ENCODE data around the gene SHC3.

The SHC3 gene

DNA sequence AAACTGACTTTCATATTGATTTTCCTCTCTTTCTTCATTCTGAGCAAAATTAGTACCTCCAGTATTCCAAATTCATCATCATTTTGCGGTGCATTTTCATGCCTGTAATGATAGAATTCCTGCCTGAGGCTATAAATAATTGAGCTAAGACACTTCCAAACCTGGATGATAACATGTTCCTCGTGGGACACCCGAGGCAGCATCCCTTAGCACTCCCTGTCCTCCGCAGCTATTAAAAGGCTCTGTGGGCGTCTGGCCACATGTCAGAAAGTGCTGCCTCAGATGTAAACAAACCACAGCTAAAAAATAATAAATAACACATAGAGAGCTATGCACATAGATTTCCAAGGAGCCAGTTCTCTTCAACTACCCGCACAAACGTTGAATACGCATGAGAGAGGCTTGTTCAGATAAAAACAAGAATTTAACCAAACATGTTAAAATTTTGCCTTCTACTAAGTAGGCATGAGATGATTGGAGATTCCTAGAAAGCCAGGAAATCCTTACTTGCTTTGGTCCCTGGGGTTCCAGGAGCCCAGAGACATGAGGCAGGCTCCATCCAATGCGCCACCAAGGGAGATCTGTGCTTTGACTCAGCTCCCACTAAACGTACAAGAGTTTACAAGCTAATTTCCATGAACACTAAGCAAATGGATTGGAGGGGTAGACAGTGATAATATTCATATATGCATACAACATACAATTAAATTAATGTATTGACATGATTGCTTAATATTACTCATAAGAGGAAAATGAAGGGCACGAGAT lies 82.7 kb downstream of the SHC3 start:
- Histone ChIP-seq H3K4me3 (ENCODE audit: low read depth in 1 of 2, low read length in 2 of 2) (no peak overlapping the region), H3K27ac (ENCODE audit: low read depth, low read length) (no peak overlapping the region)

DNA sequence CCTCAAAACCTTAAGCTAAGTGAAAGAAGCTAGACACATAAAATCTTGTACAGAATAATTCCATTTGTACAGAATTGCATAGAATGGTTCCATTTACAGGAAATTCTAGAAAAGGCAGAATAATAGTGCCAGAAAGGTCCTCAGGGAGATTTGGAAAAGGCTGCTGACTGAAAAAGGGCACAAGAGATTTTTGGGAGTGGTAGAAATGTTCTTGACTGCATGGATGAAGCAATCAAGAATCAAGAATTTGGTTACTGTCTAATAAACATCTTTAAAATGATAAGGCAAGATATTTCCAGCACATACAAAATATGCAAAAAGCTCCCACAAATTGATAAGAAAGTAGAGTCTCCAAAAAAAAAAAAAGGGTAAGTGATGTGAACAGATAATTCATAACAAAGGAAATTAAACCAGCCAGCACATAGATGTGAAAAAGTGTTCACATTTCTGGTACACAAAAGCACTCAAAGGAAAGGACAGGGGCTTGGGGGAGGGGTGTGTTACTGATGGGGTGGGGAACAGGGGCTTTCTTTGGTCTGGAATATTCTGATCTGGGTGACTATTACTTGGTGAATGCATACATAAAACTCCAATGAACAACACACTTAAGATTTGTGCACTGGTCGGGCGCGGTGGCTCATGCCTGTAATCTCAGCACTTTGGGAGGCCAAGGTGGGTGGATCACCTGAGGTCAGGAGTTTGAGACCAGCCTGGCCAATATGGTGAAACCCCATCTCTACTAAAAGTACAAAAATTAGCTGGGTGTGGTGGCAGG lies 85.2 kb downstream of the SHC3 start:
- H3K4me1 ChIP-seq (ENCODE audit: insufficient read depth, low read length) = no peaks in the 10 kb centered on the region
- no peaks in the 10 kb centered on the region for H3K27me3 ChIP-seq (ENCODE audit: control insufficient read depth in 1 of 2, insufficient read depth in 2 of 2, low read length in 2 of 2)
- no peak overlapping the region for H3K9ac ChIP-seq (ENCODE audit: low read length)
- H3K36me3 ChIP-seq (ENCODE audit: insufficient read depth, low read length) = no peaks in the 10 kb centered on the region
- no peak overlapping the region for H3K27ac ChIP-seq (ENCODE audit: low read depth, low read length)
- no peak overlapping the region for H3K4me3 ChIP-seq (ENCODE audit: low read depth in 1 of 2, low read length in 2 of 2)
- no peaks in the 10 kb centered on the region for H3K9me3 ChIP-seq (ENCODE audit: low read length)

More for the DNA sequence above, 82.7 kb downstream of the SHC3 start:
- Histone ChIP-seq H3K4me1 (ENCODE audit: insufficient read depth, low read length) (no peaks in the 10 kb centered on the region), H3K9me3 (ENCODE audit: low read length) (no peaks in the 10 kb centered on the region), H3K27me3 (ENCODE audit: control insufficient read depth in 1 of 2, insufficient read depth in 2 of 2, low read length in 2 of 2) (no peaks in the 10 kb centered on the region), H3K36me3 (ENCODE audit: insufficient read depth, low read length) (no peaks in the 10 kb centered on the region), H3K9ac (ENCODE audit: low read length) (no peak overlapping the region)

DNA sequence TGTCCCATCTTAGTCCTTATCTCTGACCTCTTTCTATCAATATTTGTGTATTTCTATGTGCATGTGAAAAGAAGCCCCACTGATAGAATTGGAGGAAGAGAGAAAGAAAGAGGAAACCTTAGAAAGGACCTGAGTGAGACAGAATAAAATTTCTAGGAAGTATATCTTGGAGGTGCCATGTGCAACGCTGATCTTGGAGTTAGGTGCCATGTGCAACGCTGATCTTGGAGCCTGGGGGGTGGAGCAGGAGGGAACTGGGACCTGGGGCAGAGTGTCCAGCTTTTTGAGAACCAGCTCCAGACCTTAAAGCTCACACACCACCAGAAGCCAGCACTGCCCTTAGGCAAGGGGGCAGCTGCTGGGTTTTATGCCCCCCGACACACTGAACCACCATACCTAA lies 89.4 kb downstream of the SHC3 start:
- H3K9me3 ChIP-seq (ENCODE audit: low read length) = no peaks in the 10 kb centered on the region
- H3K4me3 ChIP-seq (ENCODE audit: low read depth in 1 of 2, low read length in 2 of 2) = no peak overlapping the region
- H3K4me1 ChIP-seq (ENCODE audit: insufficient read depth, low read length) = no peaks in the 10 kb centered on the region
- no peak overlapping the region for H3K9ac ChIP-seq (ENCODE audit: low read length)
- H3K27ac ChIP-seq (ENCODE audit: low read depth, low read length) = no peak overlapping the region
- H3K36me3 ChIP-seq (ENCODE audit: insufficient read depth, low read length) = no peaks in the 10 kb centered on the region
- no peaks in the 10 kb centered on the region for H3K27me3 ChIP-seq (ENCODE audit: control insufficient read depth in 1 of 2, insufficient read depth in 2 of 2, low read length in 2 of 2)

DNA sequence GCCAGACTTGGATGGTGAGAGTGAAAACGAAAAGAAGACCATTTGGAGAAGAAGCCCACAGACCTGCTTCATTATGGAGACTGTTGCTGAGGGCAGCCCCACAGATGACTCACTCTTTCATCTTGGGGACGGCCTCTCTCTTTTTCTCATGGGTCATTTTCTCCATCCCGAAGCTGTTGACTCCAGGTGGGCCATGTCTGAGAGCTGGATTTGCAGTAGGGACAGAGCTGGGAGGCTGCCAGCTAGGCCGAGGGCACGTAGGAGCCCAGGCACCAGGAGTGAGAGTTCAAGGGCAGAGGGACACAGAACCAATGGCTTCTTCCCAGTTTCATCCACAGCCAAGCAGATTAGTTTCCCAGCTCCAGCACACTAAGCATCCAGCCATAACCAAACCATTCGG lies 95.0 kb downstream of the SHC3 start:
- Histone ChIP-seq H3K4me1 (ENCODE audit: insufficient read depth, low read length) (peaks cover 1% of the 10 kb centered on the region), H3K36me3 (ENCODE audit: insufficient read depth, low read length) (no peaks in the 10 kb centered on the region), H3K27me3 (ENCODE audit: control insufficient read depth in 1 of 2, insufficient read depth in 2 of 2, low read length in 2 of 2) (no peaks in the 10 kb centered on the region), H3K4me3 (ENCODE audit: low read depth in 1 of 2, low read length in 2 of 2) (no peak overlapping the region), H3K27ac (ENCODE audit: low read depth, low read length) (no peak overlapping the region), H3K9ac (ENCODE audit: low read length) (no peak overlapping the region), H3K9me3 (ENCODE audit: low read length) (no peaks in the 10 kb centered on the region)

DNA sequence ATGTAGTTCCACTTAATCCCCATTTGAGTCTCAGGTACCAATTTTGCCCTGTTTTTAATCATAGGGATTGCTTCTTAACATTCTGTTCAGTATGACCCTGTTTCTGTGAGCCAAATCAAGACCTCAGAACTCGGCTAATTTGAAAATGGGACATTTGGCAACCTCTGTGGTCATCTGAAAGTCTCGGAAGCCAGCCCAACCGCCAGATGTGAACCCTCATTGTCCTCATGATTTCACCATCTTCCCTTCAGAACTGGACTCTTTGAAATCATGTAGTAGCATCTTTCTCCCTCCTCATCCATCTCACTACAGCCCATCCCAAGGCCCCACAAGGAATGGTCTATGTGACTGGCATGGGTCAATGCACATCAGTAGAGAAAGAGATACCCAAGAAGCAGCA lies 98.4 kb downstream of the SHC3 start:
- H3K4me3 ChIP-seq (ENCODE audit: low read depth in 1 of 2, low read length in 2 of 2) = no peak overlapping the region
- H3K9ac ChIP-seq (ENCODE audit: low read length) = no peak overlapping the region
- no peaks in the 10 kb centered on the region for H3K36me3 ChIP-seq (ENCODE audit: insufficient read depth, low read length)
- H3K9me3 ChIP-seq (ENCODE audit: low read length) = no peaks in the 10 kb centered on the region
- H3K27ac ChIP-seq (ENCODE audit: low read depth, low read length) = no peak overlapping the region
- H3K4me1 ChIP-seq (ENCODE audit: insufficient read depth, low read length) = peaks cover 14% of the 10 kb centered on the region
- H3K27me3 ChIP-seq (ENCODE audit: control insufficient read depth in 1 of 2, insufficient read depth in 2 of 2, low read length in 2 of 2) = no peaks in the 10 kb centered on the region

DNA sequence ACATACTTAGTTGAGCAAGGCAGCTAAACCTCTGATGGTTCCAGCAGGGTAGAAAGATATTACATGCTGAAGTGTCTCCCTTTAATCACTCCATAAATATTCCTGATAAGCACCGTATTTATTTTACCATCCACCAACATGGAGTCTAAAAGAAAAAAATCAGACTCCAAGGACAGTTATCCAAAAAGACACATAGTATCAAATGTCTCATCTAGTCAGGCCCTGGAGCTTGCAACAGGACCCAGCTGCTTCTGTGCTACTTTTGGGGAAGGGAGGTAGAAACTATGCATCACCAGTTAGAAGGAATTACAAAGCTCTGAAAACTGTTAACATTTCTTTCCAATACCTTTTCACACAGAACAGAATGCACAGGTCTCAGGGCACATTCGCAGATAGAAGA lies 99.2 kb downstream of the SHC3 start:
- Histone ChIP-seq H3K27ac (ENCODE audit: low read depth, low read length) (no peak overlapping the region), H3K9me3 (ENCODE audit: low read length) (no peaks in the 10 kb centered on the region), H3K36me3 (ENCODE audit: insufficient read depth, low read length) (no peaks in the 10 kb centered on the region), H3K9ac (ENCODE audit: low read length) (no peak overlapping the region), H3K4me3 (ENCODE audit: low read depth in 1 of 2, low read length in 2 of 2) (no peak overlapping the region), H3K27me3 (ENCODE audit: control insufficient read depth in 1 of 2, insufficient read depth in 2 of 2, low read length in 2 of 2) (no peaks in the 10 kb centered on the region), H3K4me1 (ENCODE audit: insufficient read depth, low read length) (peaks cover 14% of the 10 kb centered on the region)

DNA sequence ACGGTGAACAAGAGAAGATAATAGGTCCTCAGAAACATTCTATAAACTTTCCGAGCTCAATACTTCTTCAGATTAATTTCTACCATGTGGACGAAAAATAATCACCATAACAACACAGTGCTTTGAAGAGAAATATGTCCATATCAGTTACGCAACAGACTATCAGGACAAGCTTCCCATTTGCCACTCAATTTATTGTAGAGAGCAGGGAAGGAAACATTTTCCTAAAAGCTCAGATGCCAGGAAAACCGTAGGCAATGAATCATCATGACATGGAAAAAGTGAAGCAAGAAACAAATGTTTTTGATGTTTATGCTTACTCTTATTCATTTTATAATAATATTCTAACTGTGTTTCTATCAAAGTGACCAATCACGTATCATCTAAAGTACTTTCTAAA lies 99.8 kb downstream of the SHC3 start:
- no peak overlapping the region for H3K27ac ChIP-seq (ENCODE audit: low read depth, low read length)
- H3K4me3 ChIP-seq (ENCODE audit: low read depth in 1 of 2, low read length in 2 of 2) = no peak overlapping the region
- no peaks in the 10 kb centered on the region for H3K27me3 ChIP-seq (ENCODE audit: control insufficient read depth in 1 of 2, insufficient read depth in 2 of 2, low read length in 2 of 2)
- H3K36me3 ChIP-seq (ENCODE audit: insufficient read depth, low read length) = no peaks in the 10 kb centered on the region
- H3K4me1 ChIP-seq (ENCODE audit: insufficient read depth, low read length) = peaks cover 14% of the 10 kb centered on the region
- H3K9ac ChIP-seq (ENCODE audit: low read length) = no peak overlapping the region
- H3K9me3 ChIP-seq (ENCODE audit: low read length) = no peaks in the 10 kb centered on the region

DNA sequence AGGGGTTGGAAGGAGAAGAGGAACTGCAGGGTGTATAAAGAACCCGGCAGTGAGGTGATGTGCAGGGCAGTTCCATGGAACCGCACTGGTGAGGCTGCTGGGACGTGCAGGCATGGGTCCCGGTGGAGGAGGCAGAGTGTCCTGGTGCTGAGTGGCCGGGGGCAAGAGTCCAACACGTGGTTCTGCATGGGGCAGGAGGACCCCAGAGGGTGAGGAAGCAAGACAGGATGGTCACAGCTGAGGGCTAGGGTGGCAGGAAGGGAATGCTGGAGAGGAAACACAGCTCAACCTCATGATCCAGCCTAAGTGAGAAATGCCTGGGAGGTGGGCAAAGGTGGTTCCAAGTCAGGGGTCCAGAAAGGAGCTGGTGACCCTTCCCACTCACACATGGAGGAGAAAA lies 100.2 kb downstream of the SHC3 start:
- no peak overlapping the region for H3K9ac ChIP-seq (ENCODE audit: low read length)
- no peak overlapping the region for H3K4me3 ChIP-seq (ENCODE audit: low read depth in 1 of 2, low read length in 2 of 2)
- no peaks in the 10 kb centered on the region for H3K36me3 ChIP-seq (ENCODE audit: insufficient read depth, low read length)
- no peaks in the 10 kb centered on the region for H3K9me3 ChIP-seq (ENCODE audit: low read length)
- no peaks in the 10 kb centered on the region for H3K27me3 ChIP-seq (ENCODE audit: control insufficient read depth in 1 of 2, insufficient read depth in 2 of 2, low read length in 2 of 2)
- peaks cover 14% of the 10 kb centered on the region for H3K4me1 ChIP-seq (ENCODE audit: insufficient read depth, low read length)
- H3K27ac ChIP-seq (ENCODE audit: low read depth, low read length) = no peak overlapping the region

DNA sequence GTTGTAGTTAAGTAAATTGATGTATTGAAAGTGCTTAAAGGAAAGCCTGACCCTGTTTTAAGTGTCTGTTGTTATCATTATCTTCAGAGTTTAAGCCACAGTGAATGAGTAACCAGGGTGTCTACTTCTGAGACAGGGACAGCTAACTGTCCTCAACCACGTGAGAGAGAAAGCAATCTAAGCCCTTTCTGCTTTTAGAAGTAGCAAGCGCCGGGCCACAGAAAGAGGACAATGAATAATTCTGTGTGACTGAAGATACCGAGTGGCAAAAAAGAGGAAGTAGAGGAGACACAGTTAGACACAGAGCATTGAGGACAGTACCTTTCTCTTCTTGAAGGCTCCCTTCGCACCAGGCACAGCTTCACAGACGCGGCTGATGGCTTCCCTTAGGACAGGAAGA lies 101.1 kb downstream of the SHC3 start:
- H3K27me3 ChIP-seq (ENCODE audit: control insufficient read depth in 1 of 2, insufficient read depth in 2 of 2, low read length in 2 of 2) = no peaks in the 10 kb centered on the region
- no peaks in the 10 kb centered on the region for H3K9me3 ChIP-seq (ENCODE audit: low read length)
- H3K4me3 ChIP-seq (ENCODE audit: low read depth in 1 of 2, low read length in 2 of 2) = no peak overlapping the region
- H3K9ac ChIP-seq (ENCODE audit: low read length) = no peak overlapping the region
- H3K27ac ChIP-seq (ENCODE audit: low read depth, low read length) = no peak overlapping the region
- peaks cover 14% of the 10 kb centered on the region for H3K4me1 ChIP-seq (ENCODE audit: insufficient read depth, low read length)
- no peaks in the 10 kb centered on the region for H3K36me3 ChIP-seq (ENCODE audit: insufficient read depth, low read length)

DNA sequence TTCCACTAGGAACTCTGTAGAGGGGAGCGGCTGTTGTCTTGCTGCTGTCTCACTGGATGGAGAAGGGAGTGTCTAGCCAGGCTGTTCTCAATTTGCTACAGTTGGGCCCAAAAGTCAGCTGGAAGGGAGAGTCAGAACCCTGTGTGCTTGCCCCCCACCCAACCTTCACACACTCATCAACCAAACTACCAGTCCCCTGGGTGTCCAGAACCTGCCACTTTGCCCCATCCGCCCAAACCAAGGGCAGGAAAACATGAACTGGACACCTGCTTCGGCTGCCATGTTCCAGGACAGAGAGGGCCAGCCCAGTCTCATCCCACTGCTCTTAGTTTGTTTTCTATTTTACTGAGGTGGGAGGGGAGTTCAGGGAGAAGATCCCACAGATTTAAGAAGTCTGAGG lies 105.2 kb downstream of the SHC3 start:
- Histone ChIP-seq H3K27ac (ENCODE audit: low read depth, low read length) (no peak overlapping the region), H3K4me1 (ENCODE audit: insufficient read depth, low read length) (peaks cover 11% of the 10 kb centered on the region), H3K36me3 (ENCODE audit: insufficient read depth, low read length) (no peaks in the 10 kb centered on the region), H3K9me3 (ENCODE audit: low read length) (no peaks in the 10 kb centered on the region), H3K4me3 (ENCODE audit: low read depth in 1 of 2, low read length in 2 of 2) (no peak overlapping the region), H3K9ac (ENCODE audit: low read length) (no peak overlapping the region), H3K27me3 (ENCODE audit: control insufficient read depth in 1 of 2, insufficient read depth in 2 of 2, low read length in 2 of 2) (no peaks in the 10 kb centered on the region)

DNA sequence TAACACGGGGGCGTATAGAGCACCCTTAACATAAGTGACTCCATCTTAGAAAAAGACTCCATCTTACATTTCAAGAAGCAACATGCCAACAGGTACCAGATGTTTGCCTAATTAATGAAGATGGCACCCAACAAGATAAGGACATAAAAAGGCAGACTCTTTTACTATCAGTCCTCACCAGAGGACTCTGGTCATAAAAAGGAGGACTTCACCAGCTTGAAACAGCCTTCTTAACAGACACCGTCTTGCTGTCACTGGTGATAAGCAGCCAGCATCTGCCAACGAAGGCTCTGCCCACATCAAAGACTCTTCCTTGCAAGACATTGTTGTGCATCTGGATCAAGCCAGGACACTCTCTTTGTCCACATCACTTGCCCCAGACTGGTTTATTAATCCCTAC lies 107.0 kb downstream of the SHC3 start:
- Histone ChIP-seq H3K9ac (ENCODE audit: low read length) (no peak overlapping the region), H3K36me3 (ENCODE audit: insufficient read depth, low read length) (no peaks in the 10 kb centered on the region), H3K9me3 (ENCODE audit: low read length) (no peaks in the 10 kb centered on the region), H3K27ac (ENCODE audit: low read depth, low read length) (no peak overlapping the region), H3K27me3 (ENCODE audit: control insufficient read depth in 1 of 2, insufficient read depth in 2 of 2, low read length in 2 of 2) (no peaks in the 10 kb centered on the region), H3K4me3 (ENCODE audit: low read depth in 1 of 2, low read length in 2 of 2) (no peak overlapping the region), H3K4me1 (ENCODE audit: insufficient read depth, low read length) (no peaks in the 10 kb centered on the region)

DNA sequence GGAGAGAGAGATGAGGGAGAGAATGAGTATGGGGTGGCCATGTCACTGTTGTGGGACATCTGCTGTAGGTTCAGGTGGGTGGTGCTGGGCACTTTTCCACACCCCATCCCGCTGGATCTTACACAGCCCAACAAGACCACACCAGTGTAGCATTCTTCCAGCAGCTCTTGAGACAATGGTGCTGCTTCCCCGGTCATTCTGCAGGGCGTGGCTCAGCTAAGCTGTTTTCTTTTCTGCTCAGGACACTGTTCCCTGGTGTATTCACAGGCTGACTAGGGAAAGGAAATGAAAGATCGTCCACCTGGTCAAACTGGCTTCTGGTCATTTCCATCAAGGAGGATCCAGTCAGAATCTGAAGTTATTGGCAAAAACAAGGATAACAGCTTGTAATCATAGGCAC lies 111.8 kb downstream of the SHC3 start:
- Histone ChIP-seq H3K36me3 (ENCODE audit: insufficient read depth, low read length) (no peaks in the 10 kb centered on the region), H3K9me3 (ENCODE audit: low read length) (no peaks in the 10 kb centered on the region), H3K27me3 (ENCODE audit: control insufficient read depth in 1 of 2, insufficient read depth in 2 of 2, low read length in 2 of 2) (no peaks in the 10 kb centered on the region), H3K9ac (ENCODE audit: low read length) (no peak overlapping the region), H3K4me3 (ENCODE audit: low read depth in 1 of 2, low read length in 2 of 2) (no peak overlapping the region), H3K27ac (ENCODE audit: low read depth, low read length) (no peak overlapping the region), H3K4me1 (ENCODE audit: insufficient read depth, low read length) (no peaks in the 10 kb centered on the region)

Measured in muscle layer of colon (tissue), 2 donors.